Neural cell (in vitro differentiated cells): ENCODE measurements around the gene FYN. TPM values are rescaled to one million over a fixed set of nuclear protein-coding genes. Genes with fewer than 3 reads are reported as not detected.

Experiments used
- H2AFZ ChIP-seq: fragments of 200-600, 300-800 bp; sonication (generic), shearing (Covaris generic); 2 replicates; pipeline ENCODE4 v1.6.0; 2014; ENCODE audit warnings: low read depth, mild to moderate bottlenecking, antibody characterized with exemption, low read length, moderate library complexity
- H3F3A ChIP-seq: fragments of 200-600 bp; shearing (Covaris generic); 2 replicates; pipeline ENCODE4 v1.6.1; 2016; ENCODE audit warnings: mild to moderate bottlenecking, moderate library complexity, mixed read lengths, antibody characterized with exemption, low read length; ENCODE audit not compliant: insufficient read depth, poor library complexity, severe bottlenecking
- H3K27ac ChIP-seq: fragments of 200-600, 300-800 bp; sonication (generic), shearing (Covaris generic); 2 replicates; pipeline ENCODE4 v1.5.1; 2014; ENCODE audit warnings: mild to moderate bottlenecking, low read length, moderate library complexity
- H3K27me3 ChIP-seq: fragments of 300-800, 200-600 bp; sonication (generic), shearing (Covaris generic); 2 replicates; pipeline ENCODE4 v1.6.0; 2014; ENCODE audit warnings: mild to moderate bottlenecking, low read depth, low read length, moderate library complexity; ENCODE audit not compliant: insufficient read depth
- H3K36me3 ChIP-seq: fragments of 300-800, 200-600 bp; sonication (generic), shearing (Covaris generic); 2 replicates; pipeline ENCODE4 v1.5.1; 2014; ENCODE audit warnings: mild to moderate bottlenecking, antibody characterized with exemption, low read length, moderate library complexity; ENCODE audit not compliant: insufficient read depth
- H3K4me2 ChIP-seq: fragments of 300-800, 200-600 bp; sonication (generic), shearing (Covaris generic); 2 replicates; pipeline ENCODE4 v1.6.0; 2014; ENCODE audit warnings: mild to moderate bottlenecking, low read length
- H3K4me3 ChIP-seq: fragments of 300-800, 200-600 bp; sonication (generic), shearing (Covaris generic); 2 replicates; pipeline ENCODE4 v1.5.1; 2014; ENCODE audit warnings: mild to moderate bottlenecking, low read length, moderate library complexity
- H3K79me2 ChIP-seq: fragments of 200-600 bp; shearing (Covaris generic); replicated peaks from 2 replicates; pipeline ENCODE4 v1.6.0; 2014; ENCODE audit warnings: mild to moderate bottlenecking, low read length, moderate library complexity; ENCODE audit not compliant: insufficient read depth
- H3K9ac ChIP-seq: fragments of 300-800, 200-600 bp; sonication (generic), shearing (Covaris generic); 2 replicates; pipeline ENCODE4 v1.6.1; 2016; ENCODE audit warnings: mild to moderate bottlenecking, low read length, mixed read lengths
- H3K9me2 ChIP-seq: fragments of 200-600 bp; shearing (Covaris generic); 2 replicates; pipeline ENCODE4 v1.6.1; 2016; ENCODE audit warnings: mild to moderate bottlenecking, low read length, mixed read lengths; ENCODE audit not compliant: insufficient read depth
- H3K9me3 ChIP-seq: fragments of 200-600, 300-800 bp; sonication (generic), shearing (Covaris generic); 2 replicates; pipeline ENCODE4 v1.6.1; 2016; ENCODE audit warnings: mild to moderate bottlenecking, mixed run types, low read length, moderate library complexity, mixed read lengths
- H4K20me1 ChIP-seq: fragments of 200-600 bp; shearing (Covaris generic); 2 replicates; pipeline ENCODE4 v1.6.1; 2016; ENCODE audit warnings: mild to moderate bottlenecking, mixed run types; ENCODE audit not compliant: insufficient read depth
- CTCF ChIP-seq: fragments of 450-650 bp; IDR thresholded peaks from 2 replicates; pipeline ENCODE4 v1.5.1; 2014; ENCODE audit warnings: antibody characterized with exemption, mild to moderate bottlenecking, moderate library complexity; ENCODE audit not compliant: poor library complexity, severe bottlenecking
- EP300 ChIP-seq: fragments of 450-650 bp; conservative IDR thresholded peaks from 2 replicates; pipeline ENCODE4 v1.6.1; 2014; ENCODE audit warnings: antibody characterized with exemption, mild to moderate bottlenecking, moderate library complexity; ENCODE audit not compliant: poor library complexity, severe bottlenecking
- EZH2 ChIP-seq: fragments of 200-600, 300-800 bp; shearing (Covaris generic), sonication (generic); IDR thresholded peaks from 2 replicates; pipeline ENCODE4 v1.6.1; 2014; ENCODE audit warnings: antibody characterized with exemption, low read length, borderline replicate concordance, mild to moderate bottlenecking; ENCODE audit not compliant: insufficient read depth, poor library complexity, severe bottlenecking
- MXI1 ChIP-seq: fragments of 450-650 bp; conservative IDR thresholded peaks from 2 replicates; pipeline ENCODE4 v1.6.1; 2014; ENCODE audit warnings: antibody characterized with exemption, mild to moderate bottlenecking; ENCODE audit not compliant: poor library complexity, severe bottlenecking
- POLR2AphosphoS5 ChIP-seq: IDR thresholded peaks from 2 replicates; pipeline ENCODE4 v1.6.1; 2012
- RAD21 ChIP-seq: fragments of 450-650 bp; conservative IDR thresholded peaks from 2 replicates; pipeline ENCODE4 v1.6.1; 2014; ENCODE audit warnings: antibody characterized with exemption, mild to moderate bottlenecking, moderate library complexity
- REST ChIP-seq: IDR thresholded peaks from 2 replicates; pipeline ENCODE4 v1.6.1; 2012; ENCODE audit warnings: borderline replicate concordance
- SMC3 ChIP-seq: fragments of 450-650 bp; conservative IDR thresholded peaks from 2 replicates; pipeline ENCODE4 v1.6.1; 2014; ENCODE audit warnings: antibody characterized with exemption, mild to moderate bottlenecking, moderate library complexity; ENCODE audit not compliant: poor library complexity
- TAF1 ChIP-seq: IDR thresholded peaks from 2 replicates; pipeline ENCODE4 v1.6.1; 2012; ENCODE audit warnings: low read depth
- polyA plus RNA-seq: library from polyadenylated mRNA; depleted of rRNA; stranded (reverse); fragments of >200 nt; gene quantifications from 2 replicates; pipeline ENCODE4 v1.2.3, GENCODE V29; 2014

The FYN gene
- polyA plus RNA-seq, 1 donor from 2014 or later: 277 TPM

- H3F3A ChIP-seq: no peaks in the 10 kb centered on the region
- no peak for TF ChIP-seq MXI1
- TF ChIP-seq TAF1: no peak
- no peak for TF ChIP-seq CTCF
- TF ChIP-seq EZH2: no peak
- TF ChIP-seq POLR2AphosphoS5: no peak
- no peak for TF ChIP-seq SMC3
- TF ChIP-seq REST: no peak
- no peak for TF ChIP-seq EP300
- TF ChIP-seq RAD21: no peak
- H3K36me3 ChIP-seq: no peaks in the 10 kb centered on the region
- H3K79me2 ChIP-seq: no peaks in the 10 kb centered on the region
- no peak overlapping the region for H2AFZ ChIP-seq
- no peaks in the 10 kb centered on the region for H3K9me3 ChIP-seq
- H3K9ac ChIP-seq: no peak overlapping the region
- H3K27me3 ChIP-seq: no peaks in the 10 kb centered on the region
- H3K4me2 ChIP-seq: no peak overlapping the region
- H3K27ac ChIP-seq: no peak overlapping the region
- no peak overlapping the region for H3K4me3 ChIP-seq
- H3K9me2 ChIP-seq: no peaks in the 10 kb centered on the region
- no peaks in the 10 kb centered on the region for H4K20me1 ChIP-seq
Measured at GRCh38 chr6:111898452-111898851, 25.2 kb upstream of the FYN start.

- Histone ChIP-seq H3K9ac (no peak overlapping the region), H3K79me2 (no peaks in the 10 kb centered on the region), H3K9me2 (no peaks in the 10 kb centered on the region), H3K36me3 (no peaks in the 10 kb centered on the region), H3K27ac (no peak overlapping the region), H3K9me3 (no peaks in the 10 kb centered on the region), H3K4me2 (no peak overlapping the region), H3K27me3 (no peaks in the 10 kb centered on the region), H4K20me1 (no peaks in the 10 kb centered on the region), H3K4me3 (no peak overlapping the region), H2AFZ (no peak overlapping the region), H3F3A (no peaks in the 10 kb centered on the region)
- TF ChIP-seq REST: no peak
- no peak for TF ChIP-seq CTCF
- TF ChIP-seq EZH2: no peak
Measured at GRCh38 chr6:111894951-111895350, 21.7 kb upstream of the FYN start.
